Measurements from ENCODE around the gene CXXC1. TPM values are rescaled to one million over a fixed set of nuclear protein-coding genes. Genes with fewer than 3 reads are reported as not detected.

Gene CXXC1
- total and polyA plus RNA-seq, 2 of the 8 experiments (the other 6 are each of a cell fraction or from before 2014, with no cell fraction given) = 73.3 to 136 TPM

GRCh38 chr18:50293039-50293438 is 5.5 kb upstream of the CXXC1 start:
- CTCF ChIA-PET (ENCODE audit: partially characterized antibody) = no interaction called here

More at GRCh38 chr18:50293039-50293438, 5.5 kb upstream of the CXXC1 start:
- Histone ChIP-seq H3K4me2 (ENCODE audit: insufficient read depth in 1 of 2, low read depth in 2 of 2, low read length in 2 of 2) (no peak overlapping the region), H3K36me3 (ENCODE audit: control insufficient read depth in 2 of 4, insufficient read depth in 4 of 4, low read length in 3 of 4) (no peaks in the 10 kb centered on the region), H4K91ac (replicated peaks; ENCODE audit: insufficient read length, low read length) (no peak overlapping the region), H3K9ac (replicated peaks in 1 of 4; ENCODE audit: extremely low read depth in 1 of 4, low read depth in 3 of 4, low read length in 3 of 4) (no peak overlapping the region), H2BK20ac (ENCODE audit: low read length) (no peak overlapping the region), H4K5ac (ENCODE audit: insufficient read length, low read depth, low read length) (no peak overlapping the region), H3K4ac (replicated peaks; ENCODE audit: insufficient read length, low read depth, low read length) (no peak overlapping the region), H3K23ac (ENCODE audit: insufficient read length) (no peak overlapping the region), H3K27ac (ENCODE audit: low read depth, low read length) (no peak overlapping the region), H2BK12ac (ENCODE audit: low read depth, low read length) (no peak overlapping the region), H3K4me3 (ENCODE audit: extremely low read depth in 1 of 4, insufficient read depth in 2 of 4, low read depth in 3 of 4, low read length in 4 of 4) (no peak overlapping the region), H3K14ac (ENCODE audit: insufficient read length) (no peak overlapping the region), H2AFZ (ENCODE audit: low read length) (no peak overlapping the region), H2BK120ac (replicated peaks; ENCODE audit: low read depth, low read length) (no peak overlapping the region), H3K23me2 (ENCODE audit: low read depth, low read length) (peaks cover 2% of the 10 kb centered on the region; the same call in 1 of the 2 replicates), H3K79me1 (ENCODE audit: low read depth, low read length) (no peaks in the 10 kb centered on the region), H3K79me2 (ENCODE audit: control insufficient read depth in 1 of 2, insufficient read depth in 2 of 2, low read length in 2 of 2) (no peaks in the 10 kb centered on the region), H4K20me1 (replicated peaks in 1 of 2; ENCODE audit: control insufficient read depth in 1 of 2, insufficient read depth in 2 of 2, low read length in 2 of 2) (no peaks in the 10 kb centered on the region), H3K4me1 (replicated peaks in 1 of 4; ENCODE audit: control insufficient read depth in 3 of 4, insufficient read depth in 4 of 4, low read length in 3 of 4) (no peaks in the 10 kb centered on the region; a peak in 2 of 7 replicates), H2BK15ac (ENCODE audit: low read length) (no peak overlapping the region), H3K9me3 (ENCODE audit: insufficient read depth in 2 of 2, low read depth in 1 of 2, low read length in 1 of 2) (no peaks in the 10 kb centered on the region), H3K18ac (ENCODE audit: extremely low read depth, low read length) (no peak overlapping the region), H3K56ac (replicated peaks; ENCODE audit: insufficient read length, low read depth, low read length) (no peak overlapping the region), H2AK5ac (ENCODE audit: low read depth, low read length) (no peak overlapping the region), H2BK5ac (ENCODE audit: low read depth, low read length) (no peak overlapping the region), H3K27me3 (replicated peaks in 1 of 4; ENCODE audit: control insufficient read depth in 3 of 4, extremely low read depth in 1 of 4, insufficient read depth in 3 of 4, low read length in 3 of 4) (no peaks in the 10 kb centered on the region; a peak in 2 of 7 replicates), H4K8ac (ENCODE audit: extremely low read depth, insufficient read depth, low read length) (no peak overlapping the region)
- TF ChIP-seq GABPA (IDR thresholded peaks at IDR 0.05; ENCODE audit: borderline replicate concordance, insufficient read depth, low read length) (no peak), MAFK (IDR thresholded peaks at IDR 0.05; ENCODE audit: low read depth, low read length) (no peak), RNF2 (IDR thresholded peaks at IDR 0.05; ENCODE audit: borderline replicate concordance, low read depth, low read length, missing control alignments, poor library complexity, severe bottlenecking) (no peak)
- POLR2A ChIA-PET (ENCODE audit: partially characterized antibody) = no interaction called here
- FAIRE-seq (no peak), DNase-seq (ENCODE audit: low read depth in 1 of 2, low spot score in 2 of 2) (no peak)
- 89% methylated on average over 1 of the region's 1 CpG; no CpG with 5 or more reads in 1 of the 2 experiments for WGBS, 2 experiments (ENCODE audit: extremely low coverage in 1 of 2, insufficient coverage in 1 of 2, insufficient read length in 1 of 2, insufficient replicate concordance in 2 of 2, low coverage in 1 of 2, low lambda C conversion rate in 2 of 2, missing lambda C conversion rate in 1 of 2)

Data from H1 (cell line).